PC-9 (cell line): Measurements from ENCODE around the gene SLC36A3. TPM values are rescaled to one million over a fixed set of nuclear protein-coding genes. Genes with fewer than 3 reads are reported as not detected.

Source experiments
- BruUV-seq: library from RNA; stranded (reverse); fragments of 400-500 nt; replicated peaks from 2 replicates; lab custom pipeline; 2021; lab: Mats Ljungman, UMichigan
- CTCF ChIA-PET: fragments of 300-600 bp; sonication (Branson Sonifier 250); formaldehyde crosslinking; loops from one replicate; lab custom pipeline; 2022; ENCODE audit warnings: antibody characterized with exemption; lab: Charles Lee
- POLR2A ChIA-PET: fragments of 300-600 bp; sonication (Branson Sonifier 250); formaldehyde crosslinking; loops from one replicate; lab custom pipeline; 2022; ENCODE audit warnings: antibody characterized with exemption; ENCODE audit not compliant: unreplicated experiment; lab: Charles Lee
- DNase-seq, 2 experiments: peaks; one replicate each; pipeline versions ENCODE4 v3.0.0 to v3.0.0-alpha.2; 2015 to 2022; ENCODE audit warnings: mixed read lengths in 1 of 2
- H2AFZ ChIP-seq: fragments of 200-600 bp; sonication (generic); 2 replicates; pipeline ENCODE4 v1.8.1; 2017; ENCODE audit warnings: antibody characterized with exemption
- H3F3A ChIP-seq: fragments of 200-600 bp; sonication (generic); 2 replicates; pipeline ENCODE4 v1.8.1; 2017; ENCODE audit warnings: antibody characterized with exemption, mild to moderate bottlenecking, low read depth; ENCODE audit not compliant: insufficient read depth
- H3K27ac ChIP-seq: fragments of 200-600 bp; sonication (generic); 2 replicates; pipeline ENCODE4 v1.6.1; 2016; ENCODE audit warnings: mixed run types
- H3K27me3 ChIP-seq: fragments of 200-600 bp; sonication (generic); 2 replicates; pipeline ENCODE4 v1.6.1; 2016; ENCODE audit warnings: low read depth, mixed run types; ENCODE audit not compliant: insufficient read depth
- H3K36me3 ChIP-seq: fragments of 200-600 bp; sonication (generic); 2 replicates; pipeline ENCODE4 v1.6.1; 2016; ENCODE audit warnings: low read depth, mixed run types
- H3K4me1 ChIP-seq: fragments of 200-600 bp; sonication (generic); replicated peaks from 2 replicates; pipeline ENCODE4 v1.6.1; 2016; ENCODE audit warnings: mixed run types; ENCODE audit not compliant: insufficient read depth
- H3K4me2 ChIP-seq: fragments of 200-600 bp; sonication (generic); 2 replicates; pipeline ENCODE4 v1.6.1; 2017; ENCODE audit warnings: mixed run types
- H3K4me3 ChIP-seq: fragments of 200-600 bp; sonication (generic); 2 replicates; pipeline ENCODE4 v1.6.1; 2016; ENCODE audit warnings: mixed run types
- H3K79me2 ChIP-seq: fragments of 200-600 bp; sonication (generic); 2 replicates; pipeline ENCODE4 v1.6.1; 2017; ENCODE audit warnings: low read depth, mixed run types
- H3K9me2 ChIP-seq: fragments of 200-600 bp; sonication (generic); 2 replicates; pipeline ENCODE4 v1.8.1; 2017; ENCODE audit warnings: mild to moderate bottlenecking; ENCODE audit not compliant: insufficient read depth
- H3K9me3 ChIP-seq: fragments of 200-600 bp; sonication (generic); 2 replicates; pipeline ENCODE4 v1.8.1; 2016; ENCODE audit warnings: low read depth; ENCODE audit not compliant: insufficient read depth
- H4K20me1 ChIP-seq: fragments of 200-600 bp; sonication (generic); 2 replicates; pipeline ENCODE4 v1.8.1; 2017; ENCODE audit not compliant: insufficient read depth
- EZH2 ChIP-seq: fragments of 200-600 bp; sonication (generic); IDR thresholded peaks from 2 replicates; pipeline ENCODE4 v1.8.0; 2017; ENCODE audit warnings: antibody characterized with exemption, low read depth
- intact Hi-C: fragments of 100-400 bp; cut with micrococcal nuclease; formaldehyde crosslinking; loops from one replicate; pipeline ENCODE4 v1.10.0; 2022; ENCODE audit not compliant: unreplicated experiment
- total RNA-seq: library from RNA; stranded (reverse); gene quantifications from 2 replicates; pipeline ENCODE4 v1.2.3, GENCODE V29; 2021
- TF ChIP-seq, protein P1 (sequence below): fragments of 200-600 bp; sonication (generic); conservative IDR thresholded peaks from 2 replicates; pipeline ENCODE4 v1.6.1; 2017; ENCODE audit warnings: mixed run types, antibody characterized with exemption, mild to moderate bottlenecking, moderate library complexity

The SLC36A3 gene
- total RNA-seq, 1 experiment from 2014 or later, result not detected

DNA sequence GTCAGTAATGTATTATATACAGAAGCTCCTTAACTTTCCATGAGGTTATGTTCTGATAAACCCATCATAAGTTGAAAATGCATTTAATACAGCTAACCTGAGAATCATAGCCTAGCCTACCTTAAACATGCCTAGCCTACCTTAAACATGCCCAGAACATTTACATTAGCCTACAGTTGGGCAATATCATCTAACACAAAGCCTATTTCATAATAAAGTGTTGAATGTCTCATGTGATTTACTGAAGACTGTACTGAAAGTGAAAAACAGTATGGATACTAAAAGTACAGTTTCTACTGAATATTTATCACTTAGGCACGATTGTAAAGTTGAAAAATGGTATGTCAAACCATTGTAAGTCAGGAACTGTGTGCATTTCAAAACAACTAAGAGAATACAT is 49.0 kb downstream of the SLC36A3 start:
- Histone ChIP-seq H3K27ac (no peak overlapping the region), H3K79me2 (peaks cover 9% of the 10 kb centered on the region; the same call in 1 of the 2 replicates), H3K4me2 (no peak overlapping the region), H3K4me1 (peaks cover 27% of the 10 kb centered on the region), H2AFZ (no peak overlapping the region), H3F3A (peaks cover 22% of the 10 kb centered on the region; the same call in 1 of the 2 replicates), H4K20me1 (no peaks in the 10 kb centered on the region), H3K9me3 (0 out of 2 replicates have a peak, but pooled peaks cover 5% of the 10 kb centered on the region), H3K4me3 (no peak overlapping the region), H3K9me2 (no peaks in the 10 kb centered on the region; the same call in 1 of the 2 replicates), H3K27me3 (no peaks in the 10 kb centered on the region), H3K36me3 (no peaks in the 10 kb centered on the region; the same call in 1 of the 2 replicates)
- no TSS peak for BruUV-seq
- CTCF ChIA-PET, result no interaction called here
- TF ChIP-seq, protein P1, sequence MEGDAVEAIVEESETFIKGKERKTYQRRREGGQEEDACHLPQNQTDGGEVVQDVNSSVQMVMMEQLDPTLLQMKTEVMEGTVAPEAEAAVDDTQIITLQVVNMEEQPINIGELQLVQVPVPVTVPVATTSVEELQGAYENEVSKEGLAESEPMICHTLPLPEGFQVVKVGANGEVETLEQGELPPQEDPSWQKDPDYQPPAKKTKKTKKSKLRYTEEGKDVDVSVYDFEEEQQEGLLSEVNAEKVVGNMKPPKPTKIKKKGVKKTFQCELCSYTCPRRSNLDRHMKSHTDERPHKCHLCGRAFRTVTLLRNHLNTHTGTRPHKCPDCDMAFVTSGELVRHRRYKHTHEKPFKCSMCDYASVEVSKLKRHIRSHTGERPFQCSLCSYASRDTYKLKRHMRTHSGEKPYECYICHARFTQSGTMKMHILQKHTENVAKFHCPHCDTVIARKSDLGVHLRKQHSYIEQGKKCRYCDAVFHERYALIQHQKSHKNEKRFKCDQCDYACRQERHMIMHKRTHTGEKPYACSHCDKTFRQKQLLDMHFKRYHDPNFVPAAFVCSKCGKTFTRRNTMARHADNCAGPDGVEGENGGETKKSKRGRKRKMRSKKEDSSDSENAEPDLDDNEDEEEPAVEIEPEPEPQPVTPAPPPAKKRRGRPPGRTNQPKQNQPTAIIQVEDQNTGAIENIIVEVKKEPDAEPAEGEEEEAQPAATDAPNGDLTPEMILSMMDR, result no peak
- TF ChIP-seq EZH2, result no peak
- intact Hi-C loops, result loop anchor here (5.0 kb wide), 1 partner anchor 518 kb away; the partner anchor contains the start of gene G3BP1
- POLR2A ChIA-PET, result interaction anchor here (0.6 kb wide), 1 partner anchor 14 kb away, joined by 3 read pairs; no protein-coding TSS in a partner anchor
- no peak for DNase-seq

DNA sequence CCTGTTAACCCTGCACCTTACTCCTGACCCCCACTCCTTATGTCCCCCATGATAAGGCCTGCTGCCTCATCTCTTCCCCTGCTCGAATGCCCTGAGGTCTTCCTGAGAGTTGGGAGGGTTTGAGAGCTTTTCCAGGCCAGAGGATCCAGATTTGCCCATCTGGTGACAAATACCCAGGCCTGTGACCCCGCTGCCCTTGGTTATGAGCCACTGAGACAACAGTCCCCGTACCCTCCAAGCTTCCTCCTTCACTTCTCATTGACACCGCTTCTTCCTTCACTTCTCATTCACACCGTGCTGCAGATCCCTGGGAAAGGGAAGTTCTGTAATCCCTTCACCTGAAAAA is 50.0 kb downstream of the SLC36A3 start:
- Histone ChIP-seq H3K4me3 (peak overlapping the region; percentile 97), H3K36me3 (no peaks in the 10 kb centered on the region; the same call in 1 of the 2 replicates), H3K4me2 (peak overlapping the region; percentile 97), H3K27ac (no peak overlapping the region), H3K9me2 (no peaks in the 10 kb centered on the region; the same call in 1 of the 2 replicates), H3K27me3 (no peaks in the 10 kb centered on the region), H3K4me1 (peaks cover 26% of the 10 kb centered on the region), H3F3A (peaks cover 22% of the 10 kb centered on the region; the same call in 1 of the 2 replicates), H3K79me2 (peaks cover 9% of the 10 kb centered on the region; the same call in 1 of the 2 replicates), H2AFZ (peak overlapping the region; percentile 98), H3K9me3 (0 out of 2 replicates have a peak, but pooled peaks cover 5% of the 10 kb centered on the region), H4K20me1 (no peaks in the 10 kb centered on the region)
- ChIA-PET POLR2A (interaction anchor here (0.6 kb wide), 1 partner anchor 160 kb away, joined by 4 read pairs; no protein-coding TSS in a partner anchor), CTCF (interaction anchor here (1.0 kb wide), 2 partner anchors 35 to 64 kb away, joined by 3 to 9 read pairs; no protein-coding TSS in a partner anchor)
- TF ChIP-seq, protein P1, result no peak
- TF ChIP-seq EZH2, result no peak
- DNase-seq, result no peak
- no TSS peak for BruUV-seq
- intact Hi-C loops, result loop anchor here (5.0 kb wide), 1 partner anchor 519 kb away; the partner anchor contains the start of gene G3BP1

DNA sequence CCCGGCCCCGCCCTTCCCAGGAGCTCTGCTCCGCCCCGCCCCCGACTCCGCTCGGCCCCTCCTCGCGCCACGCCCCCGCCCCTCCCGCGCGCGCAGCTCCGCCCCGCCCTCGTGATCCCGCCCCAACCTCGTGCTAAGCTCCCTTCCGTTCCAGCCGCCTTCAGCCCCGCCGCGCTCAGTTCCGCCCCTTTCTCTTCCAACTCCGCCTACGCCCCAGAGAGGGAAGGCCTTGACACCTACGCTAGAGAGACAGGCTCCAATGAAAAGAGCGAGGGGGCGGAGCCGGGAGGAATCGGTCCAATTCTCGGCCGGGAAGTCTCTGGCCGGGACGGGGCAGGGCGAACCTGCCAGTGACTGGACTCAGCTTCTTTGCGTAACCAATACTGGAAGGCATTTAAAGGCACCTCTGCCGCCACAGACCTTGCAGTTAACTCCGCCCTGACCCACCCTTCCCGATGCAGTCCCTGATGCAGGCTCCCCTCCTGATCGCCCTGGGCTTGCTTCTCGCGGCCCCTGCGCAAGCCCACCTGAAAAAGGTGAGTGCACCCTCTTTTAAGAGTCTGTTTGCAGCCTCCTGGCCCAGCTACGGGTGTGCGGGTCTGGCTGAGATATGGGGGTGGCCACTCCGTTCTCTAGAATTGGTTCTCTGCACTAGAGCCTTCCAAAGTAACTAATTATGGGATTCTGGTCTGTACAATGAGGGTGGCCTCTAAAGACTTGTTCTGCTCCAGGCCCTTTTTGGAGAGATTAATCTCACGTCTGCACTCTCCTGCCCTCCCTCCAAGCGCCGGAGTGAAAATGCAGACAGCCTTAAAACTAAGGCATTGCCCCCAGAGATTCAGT is 50.6 kb downstream of the SLC36A3 start, which contains the start of gene GM2A:
Gene GM2A (plus strand): TSS at position 424 of the 843 bp plus-strand sequence. CDS start 32 bp downstream, at position 456.
- ChIA-PET CTCF (interaction anchor here (0.5 to 1.2 kb wide), 12 partner anchors 11 to 958 kb away, joined by 3 to 11 read pairs (median 3); partner anchors contain the start of gene DCTN4), POLR2A (interaction anchor here (0.5 to 0.9 kb wide), 12 partner anchors 12 to 1163 kb away, joined by 3 to 7 read pairs (median 4); partner anchors contain the start of genes ANXA6 and CCDC69)
- Histone ChIP-seq H3K36me3 (no peaks in the 10 kb centered on the region; the same call in 1 of the 2 replicates), H3F3A (peaks cover 18% of the 10 kb centered on the region; the same call in 1 of the 2 replicates), H3K27me3 (no peaks in the 10 kb centered on the region), H3K9me2 (no peaks in the 10 kb centered on the region; the same call in 1 of the 2 replicates), H3K4me1 (peaks cover 20% of the 10 kb centered on the region), H4K20me1 (no peaks in the 10 kb centered on the region), H3K9me3 (0 out of 2 replicates have a peak, but pooled peaks cover 5% of the 10 kb centered on the region), H3K4me2 (peak within 1 kb of the TSS; percentile 97), H3K27ac (no peak within 1 kb of the TSS), H2AFZ (peak within 1 kb of the TSS; percentile 98), H3K79me2 (peaks cover 9% of the 10 kb centered on the region; the same call in 1 of the 2 replicates), H3K4me3 (peak within 1 kb of the TSS; percentile 97)
- BruUV-seq, result TSS peak; percentile 84
- TF ChIP-seq, protein P1, result no peak
- no peak for TF ChIP-seq EZH2
- peak; percentile 98 to 100 for DNase-seq
- intact Hi-C loops, result loop anchor here (5.0 kb wide), 1 partner anchor 519 kb away; the partner anchor contains the start of gene G3BP1
